HCT116 (cell line): ENCODE measurements around the gene RRAD. TPM values are rescaled to one million over a fixed set of nuclear protein-coding genes. Genes with fewer than 3 reads are reported as not detected.
"Not testable (repeated sequence)": the region's sequence is repeated elsewhere in the genome, so short reads cannot be mapped to it uniquely, and the experiment has no call there.

Experiments
- ATAC-seq: fragments of 200-7000 bp; cut with Tn5 transposase; 2 replicates; pipeline ENCODE4 v1.9.1; 2020; ENCODE audit warnings: mild to moderate bottlenecking, moderate library complexity
- BruUV-seq: library from RNA; stranded (reverse); fragments of 400-500 nt; replicated peaks from 2 replicates; lab custom pipeline; 2021; lab: Mats Ljungman, UMichigan
- CTCF ChIA-PET: fragments of 300-600 bp; sonication (Branson Sonifier 250); formaldehyde crosslinking; loops from one replicate; lab custom pipeline; 2021; ENCODE audit warnings: antibody characterized with exemption; lab: Charles Lee
- POLR2A ChIA-PET: fragments of 300-600, 350-600 bp; sonication (Branson Sonifier 250); formaldehyde crosslinking; loops from one replicate; lab custom pipeline; 2021; ENCODE audit warnings: antibody characterized with exemption; lab: Charles Lee
- RAD21 ChIA-PET, 2 experiments: fragments of 300-600 bp; sonication (Branson Sonifier 250); formaldehyde crosslinking; loops; one replicate each; lab custom pipeline; 2023; ENCODE audit warnings: low total read pairs in 2 of 2; ENCODE audit not compliant: uncharacterized antibody in 2 of 2, unreplicated experiment in 2 of 2, low non-redundant PET in 1 of 2; lab: Charles Lee
- DNase-seq: peaks from one replicate; pipeline ENCODE4 v3.0.0-alpha.2; 2010; ENCODE audit warnings: low read depth, low spot score
- H2AFZ ChIP-seq: fragments of 200-600 bp; shearing (Covaris generic), sonication (generic); 2 replicates; pipeline ENCODE4 v1.6.1; 2017; ENCODE audit warnings: low read depth, mixed run types, mixed read lengths, antibody characterized with exemption, low read length; ENCODE audit not compliant: poor library complexity, severe bottlenecking
- H3K27ac ChIP-seq: 2 replicates; pipeline ENCODE4 v1.5.1; 2012; ENCODE audit warnings: low read depth, low read length
- H3K27me3 ChIP-seq: fragments of 200-600 bp; sonication (generic); 2 replicates; pipeline ENCODE4 v1.6.1; 2016; ENCODE audit warnings: mixed run types, low read length, mixed read lengths; ENCODE audit not compliant: insufficient read depth
- H3K36me3 ChIP-seq, 2 experiments: fragments of 200-500 bp in 1 of 2; fragments of 200-600 bp in 1 of 2; sonication (Bioruptor generic) in 1 of 2; sonication (generic) in 1 of 2; 2 replicates each; pipeline versions ENCODE4 v1.5.1 to v1.6.1; 2014 to 2016; ENCODE audit warnings: low read length in 2 of 2, inconsistent platforms in 1 of 2, mixed read lengths in 1 of 2, mixed run types in 1 of 2; ENCODE audit not compliant: insufficient read depth in 2 of 2, control insufficient read depth in 1 of 2
- H3K4me1 ChIP-seq, 2 experiments: fragments of 200-600 bp in 1 of 2; sonication (generic) in 1 of 2; 2 replicates each; pipeline versions ENCODE4 v1.5.1 to v1.6.1; 2012 to 2017; ENCODE audit warnings: low read length in 2 of 2, inconsistent platforms in 1 of 2, mild to moderate bottlenecking in 1 of 2, mixed read lengths in 1 of 2, mixed run types in 1 of 2, moderate library complexity in 1 of 2; ENCODE audit not compliant: insufficient read depth in 2 of 2, control insufficient read depth in 1 of 2
- H3K4me2 ChIP-seq: fragments of 200-600 bp; sonication (generic); 2 replicates; pipeline ENCODE4 v1.6.1; 2017; ENCODE audit warnings: mixed run types, low read length, mixed read lengths
- H3K4me3 ChIP-seq, 2 experiments: fragments of 200-600 bp in 1 of 2; sonication (generic) in 1 of 2; replicated peaks in 1 of 2; 2 replicates each; pipeline ENCODE4 v1.5.1; 2011 to 2016; ENCODE audit warnings: low read length in 2 of 2, control low read depth in 1 of 2, low read depth in 1 of 2, mild to moderate bottlenecking in 1 of 2, mixed read lengths in 1 of 2, mixed run types in 1 of 2
- H3K79me2 ChIP-seq: fragments of 200-600 bp; sonication (generic); 2 replicates; pipeline ENCODE4 v1.6.1; 2017; ENCODE audit warnings: mild to moderate bottlenecking, mixed run types, low read length, moderate library complexity, mixed read lengths; ENCODE audit not compliant: insufficient read depth
- H3K9ac ChIP-seq: fragments of 200-600 bp; sonication (generic); 2 replicates; pipeline ENCODE4 v1.6.1; 2016; ENCODE audit warnings: low read length, mixed read lengths
- H3K9me2 ChIP-seq: fragments of 200-600 bp; sonication (generic), shearing (Covaris generic); 2 replicates; pipeline ENCODE4 v1.6.1; 2017; ENCODE audit warnings: mixed run types, mild to moderate bottlenecking, moderate library complexity; ENCODE audit not compliant: insufficient read depth
- H3K9me3 ChIP-seq, 2 experiments: fragments of 200-500 bp in 1 of 2; fragments of 200-600 bp in 1 of 2; sonication (Bioruptor generic) in 1 of 2; sonication (generic) in 1 of 2; 2 replicates each; pipeline ENCODE4 v1.6.1; 2014 to 2017; ENCODE audit warnings: low read length in 2 of 2, mixed read lengths in 2 of 2, inconsistent platforms in 1 of 2, low read depth in 1 of 2, mild to moderate bottlenecking in 1 of 2, mixed run types in 1 of 2, moderate library complexity in 1 of 2; ENCODE audit not compliant: control insufficient read depth in 1 of 2, insufficient read depth in 1 of 2
- H4K20me1 ChIP-seq: fragments of 200-600 bp; sonication (generic), shearing (Covaris generic); 2 replicates; pipeline ENCODE4 v1.6.1; 2017; ENCODE audit warnings: mixed run types, mild to moderate bottlenecking, moderate library complexity; ENCODE audit not compliant: insufficient read depth
- CBX3 ChIP-seq: IDR thresholded peaks from 2 replicates; pipeline ENCODE4 v1.6.1; 2012; ENCODE audit warnings: low read depth
- JUND ChIP-seq: IDR thresholded peaks from 2 replicates; pipeline ENCODE4 v1.6.1; 2012
- SIN3A ChIP-seq: IDR thresholded peaks from 2 replicates; pipeline ENCODE4 v1.6.1; 2012; ENCODE audit warnings: low read depth
- intact Hi-C: fragments of 100-400 bp; cut with micrococcal nuclease; formaldehyde crosslinking; loops from 2 replicates; pipeline ENCODE4 v1.10.0; 2022
- total RNA-seq: library from RNA; stranded (reverse); gene quantifications from one replicate; pipeline ENCODE4 v1.2.1, GENCODE V29; 2021; ENCODE audit not compliant: unreplicated experiment
- TF ChIP-seq, protein P1 (sequence below), 3 experiments: fragments of 200-600 bp in 1 of 3; sonication (generic) in 1 of 3; IDR thresholded peaks in 2 of 3; conservative IDR thresholded peaks in 1 of 3; 2 replicates each; pipeline ENCODE4 v1.5.1; 2012 to 2017; ENCODE audit warnings: low read depth in 2 of 3, low read length in 2 of 3, antibody characterized with exemption in 1 of 3, borderline replicate concordance in 1 of 3, control low read depth in 1 of 3, mild to moderate bottlenecking in 1 of 3, mixed read lengths in 1 of 3, mixed run types in 1 of 3, moderate library complexity in 1 of 3; ENCODE audit not compliant: insufficient read depth in 1 of 3

The RRAD gene
- total RNA-seq, 1 experiment from 2014 or later, result 2.2 TPM

GRCh38 chr16:66945939-66946338 lies 20.6 kb upstream of the RRAD start:
- no peak overlapping the region for H2AFZ ChIP-seq
- no peaks in the 10 kb centered on the region for H4K20me1 ChIP-seq
- ATAC-seq (no peak), DNase-seq (no peak)
- H3K9ac ChIP-seq, result no peak overlapping the region
- RAD21 ChIA-PET, result no interaction called here
- no peak overlapping the region for H3K4me3 ChIP-seq
- CTCF ChIA-PET, result interaction anchor here (0.7 to 1.1 kb wide), 2 partner anchors 15 to 50 kb away, joined by 3 read pairs; partner anchors contain the start of gene CES3
- no peak overlapping the region for H3K4me2 ChIP-seq
- H3K27ac ChIP-seq, result no peak overlapping the region
- peaks cover 0 to under 1% of the 10 kb centered on the region in 2 experiments; a peak in 1 of 4 replicates for H3K9me3 ChIP-seq
- BruUV-seq, result no TSS peak
- TF ChIP-seq JUND (no peak), CBX3 (no peak), SIN3A (no peak)
- TF ChIP-seq, protein P1, sequence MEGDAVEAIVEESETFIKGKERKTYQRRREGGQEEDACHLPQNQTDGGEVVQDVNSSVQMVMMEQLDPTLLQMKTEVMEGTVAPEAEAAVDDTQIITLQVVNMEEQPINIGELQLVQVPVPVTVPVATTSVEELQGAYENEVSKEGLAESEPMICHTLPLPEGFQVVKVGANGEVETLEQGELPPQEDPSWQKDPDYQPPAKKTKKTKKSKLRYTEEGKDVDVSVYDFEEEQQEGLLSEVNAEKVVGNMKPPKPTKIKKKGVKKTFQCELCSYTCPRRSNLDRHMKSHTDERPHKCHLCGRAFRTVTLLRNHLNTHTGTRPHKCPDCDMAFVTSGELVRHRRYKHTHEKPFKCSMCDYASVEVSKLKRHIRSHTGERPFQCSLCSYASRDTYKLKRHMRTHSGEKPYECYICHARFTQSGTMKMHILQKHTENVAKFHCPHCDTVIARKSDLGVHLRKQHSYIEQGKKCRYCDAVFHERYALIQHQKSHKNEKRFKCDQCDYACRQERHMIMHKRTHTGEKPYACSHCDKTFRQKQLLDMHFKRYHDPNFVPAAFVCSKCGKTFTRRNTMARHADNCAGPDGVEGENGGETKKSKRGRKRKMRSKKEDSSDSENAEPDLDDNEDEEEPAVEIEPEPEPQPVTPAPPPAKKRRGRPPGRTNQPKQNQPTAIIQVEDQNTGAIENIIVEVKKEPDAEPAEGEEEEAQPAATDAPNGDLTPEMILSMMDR (IDR thresholded peaks at IDR 0.05 in 2 of 3, conservative IDR thresholded peaks at IDR 0.05 in 1 of 3; ENCODE audit: borderline replicate concordance in 1 of 3, insufficient read depth in 1 of 3, low read depth in 2 of 3, low read length in 2 of 3), result no peak
- intact Hi-C loops, result no loop called here
- H3K79me2 ChIP-seq, result no peaks in the 10 kb centered on the region
- POLR2A ChIA-PET, result no interaction called here
- H3K27me3 ChIP-seq, result no peaks in the 10 kb centered on the region
- H3K9me2 ChIP-seq, result no peaks in the 10 kb centered on the region
- peaks cover 0 to 6% of the 10 kb centered on the region in 2 experiments; a peak in 2 of 4 replicates for H3K4me1 ChIP-seq
- peaks cover 8 to 10% of the 10 kb centered on the region in 2 experiments; a peak in 3 of 4 replicates for H3K36me3 ChIP-seq

DNA sequence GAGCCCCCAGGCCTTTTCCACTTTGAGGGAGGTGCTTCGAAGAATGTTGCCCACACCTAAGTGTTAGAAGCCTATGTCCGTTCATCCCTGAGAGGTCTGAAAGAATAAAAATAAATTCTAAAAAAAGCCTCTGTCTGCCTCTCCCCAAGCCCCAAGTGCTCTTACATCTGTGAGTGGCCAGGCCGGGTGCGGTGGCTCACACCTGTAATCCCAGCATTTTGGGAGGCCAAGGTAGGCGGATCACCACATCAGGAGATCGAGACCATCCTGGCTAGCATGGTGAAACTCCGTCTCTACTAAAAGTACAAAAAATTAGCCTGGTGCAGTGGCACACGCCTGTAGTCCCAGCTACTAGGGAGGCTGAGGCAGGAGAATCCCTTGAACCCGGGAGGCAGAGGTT lies 19.6 kb upstream of the RRAD start:
- H3K9me3 ChIP-seq, H3K79me2 ChIP-seq, H3K27ac ChIP-seq, H3K4me1 ChIP-seq, DNase-seq, intact Hi-C loops, H3K27me3 ChIP-seq, RAD21 ChIA-PET, H4K20me1 ChIP-seq, H3K9ac ChIP-seq, H3K4me3 ChIP-seq, BruUV-seq, H2AFZ ChIP-seq, CTCF ChIA-PET, H3K4me2 ChIP-seq, POLR2A ChIA-PET, ATAC-seq, H3K9me2 ChIP-seq: not testable (repeated sequence)
- peaks cover 13 to 20% of the 10 kb centered on the region in 2 experiments; a peak in 3 of 4 replicates for H3K36me3 ChIP-seq
